ENCODE data around the gene FZR1. TPM values are rescaled to one million over a fixed set of nuclear protein-coding genes. Genes with fewer than 3 reads are reported as not detected.
A peak's percentile ranks its signal among the peaks of the same experiment; 100 is the strongest.

The FZR1 gene
- total RNA-seq, 2 donors from 2014 or later = 56.7 to 65.1 TPM

GRCh38 chr19:3551792-3552095 is 45.6 kb downstream of the FZR1 start:
- no peak for TF ChIP-seq CTCF (conservative IDR thresholded peaks at IDR 0.05)
- H3K36me3 Mint-ChIP-seq (ENCODE audit: low read depth) = peaks cover 6% of the 10 kb centered on the region
- Histone ChIP-seq H3K4me1 (ENCODE audit: control insufficient read depth, insufficient read depth, low read length) (no peaks in the 10 kb centered on the region), H3K27ac (ENCODE audit: low read depth, low read length) (no peak overlapping the region), H3K9ac (ENCODE audit: extremely low read depth, low read length, poor library complexity, severe bottlenecking) (no peak overlapping the region), H3K9me3 (ENCODE audit: control insufficient read depth, low read length) (no peaks in the 10 kb centered on the region), H3K4me3 (ENCODE audit: low read length) (no peak overlapping the region), H3K36me3 (ENCODE audit: control insufficient read depth, insufficient read depth, low read length) (peaks cover 4% of the 10 kb centered on the region), H3K27me3 (ENCODE audit: control insufficient read depth, insufficient read depth, low read length, poor library complexity, severe bottlenecking) (no peaks in the 10 kb centered on the region)
- no peak for DNase-seq
- peaks cover 3% of the 10 kb centered on the region for H3K4me1 Mint-ChIP-seq
- 87 to 94% methylated on average over 7 to 9 of the region's 9 CpGs for WGBS, 2 experiments (ENCODE audit: insufficient coverage in 1 of 2, insufficient read length in 1 of 2)
- H3K27ac Mint-ChIP-seq = peak overlapping the region; percentile 26
- H3K4me3 Mint-ChIP-seq = no peak overlapping the region
- H3K27me3 Mint-ChIP-seq (ENCODE audit: insufficient read depth) = peaks cover 1% of the 10 kb centered on the region
- H3K9me3 Mint-ChIP-seq = no peaks in the 10 kb centered on the region

GRCh38 chr19:3554254-3555083 is 48.4 kb downstream of the FZR1 start:
- no peak for DNase-seq
- no peak overlapping the region for H3K4me3 ChIP-seq (ENCODE audit: low read length)
- H3K27me3 Mint-ChIP-seq (ENCODE audit: insufficient read depth) = peaks cover 15% of the 10 kb centered on the region
- no peaks in the 10 kb centered on the region for H3K4me1 ChIP-seq (ENCODE audit: control insufficient read depth, insufficient read depth, low read length)
- no peak overlapping the region for H3K4me3 Mint-ChIP-seq
- WGBS, 2 experiments (ENCODE audit: insufficient coverage in 1 of 2, insufficient read length in 1 of 2) = 88 to 94% methylated on average over 13 to 21 of the region's 21 CpGs
- no peaks in the 10 kb centered on the region for H3K36me3 ChIP-seq (ENCODE audit: control insufficient read depth, insufficient read depth, low read length)
- no peak overlapping the region for H3K9ac ChIP-seq (ENCODE audit: extremely low read depth, low read length, poor library complexity, severe bottlenecking)
- H3K27ac Mint-ChIP-seq = no peak overlapping the region
- H3K36me3 Mint-ChIP-seq (ENCODE audit: low read depth) = peaks cover 6% of the 10 kb centered on the region
- no peaks in the 10 kb centered on the region for H3K9me3 Mint-ChIP-seq
- H3K27me3 ChIP-seq (ENCODE audit: control insufficient read depth, insufficient read depth, low read length, poor library complexity, severe bottlenecking) = no peaks in the 10 kb centered on the region
- H3K4me1 Mint-ChIP-seq = peaks cover 4% of the 10 kb centered on the region
- TF ChIP-seq CTCF (conservative IDR thresholded peaks at IDR 0.05) = no peak
- no peak overlapping the region for H3K27ac ChIP-seq (ENCODE audit: low read depth, low read length)
- H3K9me3 ChIP-seq (ENCODE audit: control insufficient read depth, low read length) = no peaks in the 10 kb centered on the region

- no peak for DNase-seq
- Histone ChIP-seq H3K36me3 (ENCODE audit: control insufficient read depth, insufficient read depth, low read length) (no peaks in the 10 kb centered on the region), H3K4me3 (ENCODE audit: low read length) (peak overlapping the region; percentile 85), H3K27ac (ENCODE audit: low read depth, low read length) (no peak overlapping the region), H3K9ac (ENCODE audit: extremely low read depth, low read length, poor library complexity, severe bottlenecking) (no peak overlapping the region), H3K9me3 (ENCODE audit: control insufficient read depth, low read length) (no peaks in the 10 kb centered on the region), H3K4me1 (ENCODE audit: control insufficient read depth, insufficient read depth, low read length) (no peaks in the 10 kb centered on the region), H3K27me3 (ENCODE audit: control insufficient read depth, insufficient read depth, low read length, poor library complexity, severe bottlenecking) (no peaks in the 10 kb centered on the region)
- H3K36me3 Mint-ChIP-seq (ENCODE audit: low read depth) = peaks cover 3% of the 10 kb centered on the region
- no peak for TF ChIP-seq CTCF (conservative IDR thresholded peaks at IDR 0.05)
- H3K27me3 Mint-ChIP-seq (ENCODE audit: insufficient read depth) = peaks cover 15% of the 10 kb centered on the region
- peak overlapping the region; percentile 73 for H3K4me3 Mint-ChIP-seq
- 89 to 93% methylated on average over 6 to 15 of the region's 15 CpGs for WGBS, 2 experiments (ENCODE audit: insufficient coverage in 1 of 2, insufficient read length in 1 of 2)
- H3K9me3 Mint-ChIP-seq = no peaks in the 10 kb centered on the region
- no peak overlapping the region for H3K27ac Mint-ChIP-seq
- H3K4me1 Mint-ChIP-seq = peaks cover 4% of the 10 kb centered on the region
Observed at GRCh38 chr19:3555653-3556422, 49.7 kb downstream of the FZR1 start.
